ENCODE results near the gene CSTB.

CSTB gene

GRCh38 chr21:43736224-43736883 lies 39.8 kb downstream of the CSTB start:
- no peaks in the 10 kb centered on the region for H3K36me3 ChIP-seq (ENCODE audit: insufficient read depth, low read length)
- no peak overlapping the region for H3K27ac ChIP-seq (ENCODE audit: low read depth, low read length)
- peaks cover 12% of the 10 kb centered on the region for H3K4me1 ChIP-seq (ENCODE audit: insufficient read depth, low read length)
- no peak overlapping the region for H3K4me3 ChIP-seq (ENCODE audit: low read depth in 1 of 2, low read length in 2 of 2)
- H3K27me3 ChIP-seq (ENCODE audit: control insufficient read depth in 1 of 2, insufficient read depth in 2 of 2, low read length in 2 of 2): no peaks in the 10 kb centered on the region
- H3K9ac ChIP-seq (ENCODE audit: low read length): no peak overlapping the region
- no peaks in the 10 kb centered on the region for H3K9me3 ChIP-seq (ENCODE audit: low read length)

- Histone ChIP-seq H3K4me3 (ENCODE audit: low read depth in 1 of 2, low read length in 2 of 2) (no peak overlapping the region), H3K36me3 (ENCODE audit: insufficient read depth, low read length) (no peaks in the 10 kb centered on the region), H3K27ac (ENCODE audit: low read depth, low read length) (no peak overlapping the region), H3K9ac (ENCODE audit: low read length) (no peak overlapping the region), H3K27me3 (ENCODE audit: control insufficient read depth in 1 of 2, insufficient read depth in 2 of 2, low read length in 2 of 2) (no peaks in the 10 kb centered on the region), H3K9me3 (ENCODE audit: low read length) (no peaks in the 10 kb centered on the region), H3K4me1 (ENCODE audit: insufficient read depth, low read length) (peaks cover 12% of the 10 kb centered on the region)
These were observed 40.6 kb downstream of the CSTB start for GRCh38 chr21:43735236-43736091.

DNA sequence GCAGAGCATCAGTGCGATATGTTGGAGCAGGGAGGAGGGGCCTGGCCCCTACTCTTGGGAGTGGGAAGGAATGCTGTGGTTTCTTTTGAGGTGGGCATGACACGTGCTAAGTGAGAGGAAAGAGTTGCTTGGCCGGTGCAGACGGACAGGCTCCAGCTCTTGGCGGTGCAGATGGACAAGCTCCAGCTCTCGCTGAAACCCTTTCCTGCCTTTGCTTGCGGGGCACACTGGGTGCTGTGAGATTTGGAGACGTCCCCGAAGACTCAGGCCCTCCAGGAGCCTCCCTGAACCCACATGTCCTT lies 41.2 kb downstream of the CSTB start:
- Histone ChIP-seq H3K4me3 (ENCODE audit: low read depth in 1 of 2, low read length in 2 of 2) (no peak overlapping the region), H3K4me1 (ENCODE audit: insufficient read depth, low read length) (peaks cover 13% of the 10 kb centered on the region), H3K9ac (ENCODE audit: low read length) (no peak overlapping the region), H3K27me3 (ENCODE audit: control insufficient read depth in 1 of 2, insufficient read depth in 2 of 2, low read length in 2 of 2) (no peaks in the 10 kb centered on the region), H3K36me3 (ENCODE audit: insufficient read depth, low read length) (no peaks in the 10 kb centered on the region), H3K27ac (ENCODE audit: low read depth, low read length) (no peak overlapping the region), H3K9me3 (ENCODE audit: low read length) (no peaks in the 10 kb centered on the region)

- H3K27ac ChIP-seq (ENCODE audit: low read depth, low read length): no peak overlapping the region
- H3K4me1 ChIP-seq (ENCODE audit: insufficient read depth, low read length): peaks cover 18% of the 10 kb centered on the region
- H3K9ac ChIP-seq (ENCODE audit: low read length): no peak overlapping the region
- H3K27me3 ChIP-seq (ENCODE audit: control insufficient read depth in 1 of 2, insufficient read depth in 2 of 2, low read length in 2 of 2): no peaks in the 10 kb centered on the region
- no peaks in the 10 kb centered on the region for H3K9me3 ChIP-seq (ENCODE audit: low read length)
- H3K4me3 ChIP-seq (ENCODE audit: low read depth in 1 of 2, low read length in 2 of 2): no peak overlapping the region
- no peaks in the 10 kb centered on the region for H3K36me3 ChIP-seq (ENCODE audit: insufficient read depth, low read length)
These were observed 41.8 kb downstream of the CSTB start for GRCh38 chr21:43734131-43734927.

- H3K4me3 ChIP-seq (ENCODE audit: low read depth in 1 of 2, low read length in 2 of 2): no peak overlapping the region
- no peaks in the 10 kb centered on the region for H3K9me3 ChIP-seq (ENCODE audit: low read length)
- no peak overlapping the region for H3K27ac ChIP-seq (ENCODE audit: low read depth, low read length)
- no peaks in the 10 kb centered on the region for H3K27me3 ChIP-seq (ENCODE audit: control insufficient read depth in 1 of 2, insufficient read depth in 2 of 2, low read length in 2 of 2)
- peaks cover 22% of the 10 kb centered on the region for H3K4me1 ChIP-seq (ENCODE audit: insufficient read depth, low read length)
- H3K36me3 ChIP-seq (ENCODE audit: insufficient read depth, low read length): no peaks in the 10 kb centered on the region
- H3K9ac ChIP-seq (ENCODE audit: low read length): no peak overlapping the region
These were observed 42.5 kb downstream of the CSTB start for GRCh38 chr21:43733529-43734071.

DNA sequence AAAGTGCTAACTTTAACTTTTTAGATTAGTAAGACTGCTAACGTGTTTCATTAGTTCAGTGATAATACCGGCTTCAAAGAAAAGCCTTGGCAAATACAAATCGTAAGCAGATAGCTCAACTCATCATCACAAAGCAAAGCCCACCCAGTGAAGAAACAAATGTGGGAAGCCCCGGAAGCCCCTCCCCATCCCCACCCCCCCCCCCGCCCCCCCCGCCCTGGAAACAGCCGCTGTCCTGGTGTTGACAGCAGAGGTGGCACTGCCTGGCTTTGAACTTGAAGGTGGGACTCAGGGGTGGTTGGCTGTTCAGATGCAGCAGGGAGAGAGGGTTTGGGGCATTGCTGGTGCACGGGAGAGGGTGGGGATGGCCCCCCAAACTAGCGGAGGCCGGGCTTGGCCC lies 43.0 kb downstream of the CSTB start:
- H3K9me3 ChIP-seq (ENCODE audit: low read length): no peaks in the 10 kb centered on the region
- no peaks in the 10 kb centered on the region for H3K36me3 ChIP-seq (ENCODE audit: insufficient read depth, low read length)
- H3K4me3 ChIP-seq (ENCODE audit: low read depth in 1 of 2, low read length in 2 of 2): no peak overlapping the region
- peaks cover 24% of the 10 kb centered on the region for H3K4me1 ChIP-seq (ENCODE audit: insufficient read depth, low read length)
- H3K9ac ChIP-seq (ENCODE audit: low read length): no peak overlapping the region
- no peaks in the 10 kb centered on the region for H3K27me3 ChIP-seq (ENCODE audit: control insufficient read depth in 1 of 2, insufficient read depth in 2 of 2, low read length in 2 of 2)
- no peak overlapping the region for H3K27ac ChIP-seq (ENCODE audit: low read depth, low read length)

GRCh38 chr21:43731891-43732711 lies 44.0 kb downstream of the CSTB start:
- peaks cover 34% of the 10 kb centered on the region for H3K4me1 ChIP-seq (ENCODE audit: insufficient read depth, low read length)
- no peak overlapping the region for H3K9ac ChIP-seq (ENCODE audit: low read length)
- H3K27me3 ChIP-seq (ENCODE audit: control insufficient read depth in 1 of 2, insufficient read depth in 2 of 2, low read length in 2 of 2): no peaks in the 10 kb centered on the region

GRCh38 chr21:43731476-43731875 lies 44.6 kb downstream of the CSTB start:
- Histone ChIP-seq H3K36me3 (ENCODE audit: insufficient read depth, low read length) (no peaks in the 10 kb centered on the region), H3K9ac (ENCODE audit: low read length) (no peak overlapping the region), H3K9me3 (ENCODE audit: low read length) (no peaks in the 10 kb centered on the region), H3K4me3 (ENCODE audit: low read depth in 1 of 2, low read length in 2 of 2) (no peak overlapping the region), H3K4me1 (ENCODE audit: insufficient read depth, low read length) (peaks cover 40% of the 10 kb centered on the region), H3K27ac (ENCODE audit: low read depth, low read length) (no peak overlapping the region), H3K27me3 (ENCODE audit: control insufficient read depth in 1 of 2, insufficient read depth in 2 of 2, low read length in 2 of 2) (no peaks in the 10 kb centered on the region)

More at GRCh38 chr21:43731891-43732711, 44.0 kb downstream of the CSTB start:
- Histone ChIP-seq H3K9me3 (ENCODE audit: low read length) (no peaks in the 10 kb centered on the region), H3K4me3 (ENCODE audit: low read depth in 1 of 2, low read length in 2 of 2) (no peak overlapping the region), H3K27ac (ENCODE audit: low read depth, low read length) (no peak overlapping the region), H3K36me3 (ENCODE audit: insufficient read depth, low read length) (no peaks in the 10 kb centered on the region)

- H3K36me3 ChIP-seq (ENCODE audit: insufficient read depth, low read length): no peaks in the 10 kb centered on the region
- no peaks in the 10 kb centered on the region for H3K27me3 ChIP-seq (ENCODE audit: control insufficient read depth in 1 of 2, insufficient read depth in 2 of 2, low read length in 2 of 2)
- peak overlapping the region; percentile 81 for H3K27ac ChIP-seq (ENCODE audit: low read depth, low read length)
- peak overlapping the region; percentile 52 for H3K9ac ChIP-seq (ENCODE audit: low read length)
- peaks cover 44% of the 10 kb centered on the region for H3K4me1 ChIP-seq (ENCODE audit: insufficient read depth, low read length)
- H3K9me3 ChIP-seq (ENCODE audit: low read length): no peaks in the 10 kb centered on the region
- H3K4me3 ChIP-seq (ENCODE audit: low read depth in 1 of 2, low read length in 2 of 2): peak overlapping the region; percentile 68 to 77
These were observed 47.4 kb downstream of the CSTB start for GRCh38 chr21:43728467-43729390.

GRCh38 chr21:43728154-43728466 lies 48.0 kb downstream of the CSTB start:
- Histone ChIP-seq H3K4me1 (ENCODE audit: insufficient read depth, low read length) (peaks cover 38% of the 10 kb centered on the region), H3K27me3 (ENCODE audit: control insufficient read depth in 1 of 2, insufficient read depth in 2 of 2, low read length in 2 of 2) (no peaks in the 10 kb centered on the region), H3K9ac (ENCODE audit: low read length) (peak overlapping the region; percentile 52), H3K27ac (ENCODE audit: low read depth, low read length) (peak overlapping the region; percentile 81), H3K36me3 (ENCODE audit: insufficient read depth, low read length) (no peaks in the 10 kb centered on the region), H3K9me3 (ENCODE audit: low read length) (no peaks in the 10 kb centered on the region), H3K4me3 (ENCODE audit: low read depth in 1 of 2, low read length in 2 of 2) (peak overlapping the region; percentile 4 to 68)
